HUES6 (cell line): ENCODE data around the gene AGGF1.
A peak's percentile ranks its signal among the peaks of the same experiment; 100 is the strongest.
"Not testable (repeated sequence)": the region's sequence is repeated elsewhere in the genome, so short reads cannot be mapped to it uniquely, and the experiment has no call there.

ENCODE experiments used
- H3K27ac ChIP-seq: 2 replicates; pipeline ENCODE4 v1.7.0; 2013; ENCODE audit warnings: low read depth, mild to moderate bottlenecking, low read length, inconsistent platforms
- H3K27me3 ChIP-seq: 2 replicates; pipeline ENCODE4 v1.6.1; 2013; ENCODE audit warnings: low read length; ENCODE audit not compliant: control insufficient read depth, insufficient read depth
- H3K36me3 ChIP-seq: 2 replicates; pipeline ENCODE4 v1.6.1; 2013; ENCODE audit warnings: low read length; ENCODE audit not compliant: control insufficient read depth, insufficient read depth
- H3K4me1 ChIP-seq: 2 replicates; pipeline ENCODE4 v1.6.1; 2013; ENCODE audit warnings: low read length; ENCODE audit not compliant: control insufficient read depth, insufficient read depth
- H3K4me3 ChIP-seq: 2 replicates; pipeline ENCODE4 v1.5.1; 2013; ENCODE audit warnings: low read depth, low read length
- H3K9ac ChIP-seq: one replicate; pipeline ENCODE4 v1.6.1; 2013; ENCODE audit warnings: mild to moderate bottlenecking, low read length
- H3K9me3 ChIP-seq: 2 replicates; pipeline ENCODE4 v1.6.1; 2013; ENCODE audit warnings: low read depth, low read length; ENCODE audit not compliant: control insufficient read depth, insufficient read depth

The AGGF1 gene

GRCh38 chr5:77030097-77031071, at the start of gene AGGF1:
Gene AGGF1 (plus strand): TSS chr5:77030404. CDS start chr5:77030767, 363 bp downstream.
- Histone ChIP-seq H3K4me3 (peak within 1 kb of the TSS; percentile 85), H3K9me3 (peaks cover 23% of the 10 kb centered on the region), H3K36me3 (peaks cover 2% of the 10 kb centered on the region; the same call in 1 of the 2 replicates), H3K4me1 (peaks cover 6% of the 10 kb centered on the region; the same call in 1 of the 2 replicates), H3K9ac (peak within 1 kb of the TSS; percentile 88), H3K27ac (peak within 1 kb of the TSS; percentile 59; the same call in 1 of the 2 replicates), H3K27me3 (no peaks in the 10 kb centered on the region)

DNA sequence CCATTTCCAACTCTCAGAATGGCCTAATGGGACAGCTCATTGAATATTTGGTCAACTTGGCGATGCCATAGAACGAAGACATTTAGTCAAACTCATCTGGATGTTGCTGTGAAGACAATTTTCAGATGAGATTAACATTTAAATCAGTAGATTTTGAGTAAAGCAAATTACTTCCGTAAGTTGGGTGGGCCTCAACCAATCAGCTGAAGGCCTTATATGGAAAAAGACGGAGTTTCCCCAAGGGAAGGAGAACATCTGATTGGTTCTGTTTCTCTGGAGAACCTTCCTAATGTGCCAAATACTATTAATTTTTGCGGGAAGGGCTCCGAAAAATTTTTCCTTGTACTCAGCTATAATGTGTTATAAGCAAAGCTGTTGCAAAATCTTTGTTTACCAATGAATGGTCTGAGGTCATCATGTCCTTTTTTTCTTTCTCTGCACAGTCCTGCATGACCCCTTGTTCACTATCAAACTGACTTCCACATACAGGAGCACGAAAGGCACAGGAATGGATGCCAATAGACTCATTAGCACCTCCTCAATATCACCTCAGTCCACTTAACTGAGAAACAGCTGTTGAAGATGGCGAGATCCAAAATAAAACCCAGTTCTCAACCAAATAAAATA, 49.6 kb upstream of the AGGF1 start:
- no peaks in the 10 kb centered on the region for H3K36me3 ChIP-seq
- H3K27me3 ChIP-seq = no peaks in the 10 kb centered on the region
- no peak overlapping the region for H3K27ac ChIP-seq
- H3K4me1 ChIP-seq = no peaks in the 10 kb centered on the region
- H3K9ac ChIP-seq = no peak overlapping the region
- H3K4me3 ChIP-seq = no peak overlapping the region
- no peaks in the 10 kb centered on the region for H3K9me3 ChIP-seq

DNA sequence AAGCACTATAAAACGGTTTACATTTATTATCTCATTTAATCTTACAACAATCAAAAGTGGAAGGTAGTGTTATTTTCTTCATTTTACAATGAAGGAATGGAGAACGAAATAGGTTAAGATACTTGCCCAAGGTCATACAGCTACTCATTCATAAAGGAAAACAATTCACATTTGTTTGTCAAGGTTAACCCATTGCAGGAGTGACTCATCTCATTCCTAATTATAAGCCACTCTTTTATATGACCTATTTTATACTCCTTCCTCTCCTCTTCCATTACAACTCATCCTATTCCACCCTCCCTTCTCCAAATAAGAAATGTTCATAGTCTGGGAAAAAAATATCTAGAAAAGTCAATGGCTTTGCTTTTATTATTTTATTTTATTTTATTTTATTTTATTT, 47.8 kb upstream of the AGGF1 start:
- Histone ChIP-seq H3K9ac (no peak overlapping the region), H3K4me1 (peaks cover 4% of the 10 kb centered on the region; the same call in 1 of the 2 replicates), H3K4me3 (no peak overlapping the region), H3K36me3 (no peaks in the 10 kb centered on the region), H3K27ac (no peak overlapping the region), H3K27me3 (no peaks in the 10 kb centered on the region), H3K9me3 (no peaks in the 10 kb centered on the region)

DNA sequence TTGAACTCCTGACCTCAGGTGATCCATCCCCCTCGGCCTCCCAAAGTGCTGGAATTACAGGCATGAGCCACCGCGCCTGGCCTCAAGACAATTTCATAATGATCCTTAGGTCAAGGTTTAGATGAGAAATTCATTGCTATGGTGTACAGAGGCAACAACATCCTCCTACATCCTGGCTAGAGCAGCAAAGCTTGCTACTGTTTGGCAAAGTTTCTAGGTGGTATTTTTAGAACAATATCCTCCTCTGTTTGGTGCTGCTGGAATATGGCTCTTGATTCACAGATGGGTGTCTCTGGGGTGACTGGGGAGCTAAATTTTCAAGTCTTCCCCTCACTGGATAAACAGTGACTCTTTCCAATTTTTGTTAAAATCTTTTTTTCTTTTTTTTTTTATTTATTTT, 46.7 kb upstream of the AGGF1 start:
- Histone ChIP-seq H3K4me3 (no peak overlapping the region), H3K36me3 (no peaks in the 10 kb centered on the region), H3K27ac (no peak overlapping the region), H3K9ac (no peak overlapping the region), H3K27me3 (no peaks in the 10 kb centered on the region), H3K9me3 (no peaks in the 10 kb centered on the region), H3K4me1 (peaks cover 4% of the 10 kb centered on the region; the same call in 1 of the 2 replicates)

DNA sequence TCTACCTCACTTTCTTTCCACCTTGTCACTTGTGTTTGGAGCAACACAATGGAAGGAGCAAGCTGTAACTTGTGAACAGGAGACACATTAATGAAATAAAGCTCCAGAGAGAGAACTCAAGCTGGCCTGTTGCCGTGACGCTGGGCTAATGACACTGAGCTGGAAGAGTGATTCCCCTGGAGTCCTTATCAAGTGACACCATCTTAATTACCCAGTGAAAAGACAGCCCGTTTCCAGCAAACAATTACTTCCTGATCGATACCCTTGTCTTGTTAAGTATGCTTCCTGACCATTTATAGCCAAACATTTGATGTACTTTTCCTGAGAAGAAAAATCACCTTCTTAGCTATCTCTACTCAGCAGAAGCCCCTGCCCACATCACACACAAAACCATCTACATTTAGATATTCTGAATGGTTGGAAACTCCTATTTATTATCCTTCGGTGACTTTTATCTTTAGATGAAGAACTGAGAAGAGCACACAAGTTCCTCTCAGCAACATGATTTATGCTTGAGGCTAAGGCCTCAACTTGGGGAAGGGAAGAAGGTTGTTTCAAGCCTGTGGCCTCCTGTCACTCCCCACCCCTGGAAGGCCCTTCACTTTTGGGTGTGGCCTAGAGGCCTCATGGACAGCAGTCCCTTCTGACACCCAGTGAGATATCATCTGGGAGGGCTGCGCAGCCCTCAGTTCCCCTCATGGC, 43.2 kb upstream of the AGGF1 start:
- Histone ChIP-seq H3K27me3 (no peaks in the 10 kb centered on the region), H3K9me3 (no peaks in the 10 kb centered on the region), H3K4me3 (no peak overlapping the region), H3K36me3 (no peaks in the 10 kb centered on the region), H3K4me1 (peaks cover 4% of the 10 kb centered on the region; the same call in 1 of the 2 replicates), H3K9ac (no peak overlapping the region), H3K27ac (no peak overlapping the region; the same call in 1 of the 2 replicates)

- no peaks in the 10 kb centered on the region for H3K9me3 ChIP-seq
- peaks cover 4% of the 10 kb centered on the region; the same call in 1 of the 2 replicates for H3K4me1 ChIP-seq
- no peaks in the 10 kb centered on the region for H3K27me3 ChIP-seq
- no peak overlapping the region for H3K9ac ChIP-seq
- no peaks in the 10 kb centered on the region for H3K36me3 ChIP-seq
- no peak overlapping the region for H3K4me3 ChIP-seq
- H3K27ac ChIP-seq = no peak overlapping the region
Observed at GRCh38 chr5:76990899-76991459, 39.2 kb upstream of the AGGF1 start.

GRCh38 chr5:76993436-76993835, 36.8 kb upstream of the AGGF1 start:
- not testable (repeated sequence) for H3K27me3 ChIP-seq, H3K27ac ChIP-seq, H3K4me3 ChIP-seq, H3K36me3 ChIP-seq, H3K9me3 ChIP-seq, H3K4me1 ChIP-seq, H3K9ac ChIP-seq

- no peak overlapping the region for H3K9ac ChIP-seq
- no peaks in the 10 kb centered on the region for H3K9me3 ChIP-seq
- no peak overlapping the region for H3K4me3 ChIP-seq
- no peaks in the 10 kb centered on the region for H3K27me3 ChIP-seq
- H3K4me1 ChIP-seq = no peaks in the 10 kb centered on the region
- no peak overlapping the region for H3K27ac ChIP-seq
- H3K36me3 ChIP-seq = no peaks in the 10 kb centered on the region
Observed at GRCh38 chr5:76994337-76994736, 35.9 kb upstream of the AGGF1 start.

DNA sequence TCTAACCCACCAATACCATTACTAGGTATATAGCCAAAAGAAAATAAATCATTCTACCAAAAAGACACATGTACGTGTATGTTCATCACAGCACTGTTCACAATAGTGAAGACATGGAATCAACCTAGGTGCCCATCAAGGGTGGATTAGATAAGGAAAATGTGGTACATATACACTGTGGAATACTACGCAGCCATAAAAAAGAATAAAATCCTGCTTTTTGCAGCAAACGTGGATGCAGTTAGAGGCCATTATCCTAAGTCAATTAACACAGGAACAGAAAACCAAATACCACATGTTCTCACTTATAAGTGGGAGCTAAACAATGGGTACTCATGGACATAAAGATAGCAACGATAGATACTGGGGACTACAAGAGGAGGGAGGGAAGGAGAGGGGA, 32.0 kb upstream of the AGGF1 start:
- not testable (repeated sequence) for H3K9ac ChIP-seq, H3K4me3 ChIP-seq, H3K27me3 ChIP-seq, H3K4me1 ChIP-seq, H3K27ac ChIP-seq, H3K36me3 ChIP-seq, H3K9me3 ChIP-seq

DNA sequence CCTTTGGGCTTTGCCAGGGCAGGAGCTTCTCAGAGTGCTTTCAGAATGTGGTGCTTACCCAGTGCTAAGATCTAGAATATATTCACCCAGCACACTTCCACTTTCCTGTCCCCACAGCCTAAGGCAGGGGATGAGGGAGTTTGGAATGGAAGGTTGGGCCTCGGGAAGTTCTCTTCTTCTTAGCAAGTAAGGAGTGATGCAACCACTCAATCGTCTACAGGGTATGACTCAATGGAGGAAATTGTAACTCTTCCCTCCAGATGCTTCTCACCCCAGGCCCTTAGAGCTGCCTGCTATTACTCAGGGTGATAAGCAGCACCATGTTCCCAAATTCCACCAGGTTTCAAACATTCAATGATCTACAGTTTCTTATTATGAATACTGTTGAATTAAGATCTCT, 30.8 kb upstream of the AGGF1 start:
- Histone ChIP-seq H3K36me3 (no peaks in the 10 kb centered on the region), H3K9me3 (no peaks in the 10 kb centered on the region), H3K27ac (no peak overlapping the region), H3K27me3 (no peaks in the 10 kb centered on the region), H3K9ac (no peak overlapping the region), H3K4me3 (no peak overlapping the region), H3K4me1 (no peaks in the 10 kb centered on the region)
